Stimulated activated CD4-positive, alpha-beta T cell treated with anti-CD3 and anti-CD28 coated beads, Interleukin-4, amount 100 ng/mL, for 24 hours (primary cell): ENCODE data around the gene ABCG2.
A peak's percentile ranks its signal among the peaks of the same experiment; 100 is the strongest.

Experiments used
- DNase-seq: peaks from one replicate; pipeline ENCODE4 v3.0.0-alpha.2; 2020

ABCG2 gene

DNA sequence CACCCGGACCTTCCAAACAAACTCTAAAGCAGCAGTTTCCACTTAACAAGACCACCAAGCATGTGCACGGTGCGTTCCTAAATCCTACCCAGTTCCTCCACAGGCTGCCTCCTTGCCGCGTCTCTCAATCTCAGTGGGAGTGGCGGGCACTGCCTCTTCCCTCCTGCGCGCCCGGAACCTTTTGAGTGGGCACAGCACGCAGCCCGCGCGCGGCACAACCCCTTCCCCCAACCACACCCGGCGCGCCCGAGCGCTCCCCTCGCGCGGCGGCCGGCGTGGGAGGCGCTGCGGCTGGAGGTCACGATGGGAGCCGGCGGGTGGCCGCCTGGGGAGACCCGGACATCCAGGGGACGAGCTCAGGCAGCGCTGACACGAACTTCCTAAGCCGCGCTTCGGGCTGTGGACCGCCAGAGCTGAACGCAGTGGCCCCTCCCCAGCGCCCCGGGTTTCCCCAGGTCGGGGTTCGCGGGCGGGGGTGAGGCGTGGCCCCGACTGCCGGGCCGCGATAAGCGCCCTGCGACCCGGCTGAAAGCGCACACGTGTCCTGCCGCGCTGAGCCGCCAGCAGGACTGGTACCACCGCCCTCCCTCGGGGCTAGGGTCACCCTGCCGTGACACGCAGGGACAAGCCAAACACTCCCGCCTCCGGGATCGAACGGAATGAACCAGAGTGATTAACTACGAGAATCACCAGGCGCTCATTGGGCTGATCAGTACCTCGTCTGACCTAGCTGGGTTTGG, at the start of gene ABCG2:
Gene ABCG2 (minus strand): TSS at position 151 of the 740 bp plus-strand sequence. CDS start 18,644 bp downstream, outside the sequence.
- DNase-seq = peak; percentile 48

DNA sequence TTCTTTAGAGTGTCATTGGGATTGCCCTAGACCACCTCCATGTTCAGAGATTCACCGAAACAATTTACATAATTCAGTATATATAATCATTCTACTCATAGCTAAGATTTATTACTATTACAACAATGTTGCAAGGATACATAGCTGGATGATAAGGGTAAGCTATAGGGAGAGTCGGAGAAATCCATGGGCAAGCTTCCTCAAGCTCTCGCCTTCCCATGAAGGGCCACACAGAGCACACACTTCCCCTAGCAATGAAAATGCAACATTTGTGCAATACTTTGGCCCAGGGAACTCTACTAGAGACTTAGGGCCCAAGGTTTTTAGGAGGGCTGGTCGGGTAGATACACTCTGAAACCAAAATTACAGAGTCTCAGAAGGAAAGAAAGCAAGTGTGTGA, 49.7 kb upstream of the ABCG2 start:
- DNase-seq = no peak

DNA sequence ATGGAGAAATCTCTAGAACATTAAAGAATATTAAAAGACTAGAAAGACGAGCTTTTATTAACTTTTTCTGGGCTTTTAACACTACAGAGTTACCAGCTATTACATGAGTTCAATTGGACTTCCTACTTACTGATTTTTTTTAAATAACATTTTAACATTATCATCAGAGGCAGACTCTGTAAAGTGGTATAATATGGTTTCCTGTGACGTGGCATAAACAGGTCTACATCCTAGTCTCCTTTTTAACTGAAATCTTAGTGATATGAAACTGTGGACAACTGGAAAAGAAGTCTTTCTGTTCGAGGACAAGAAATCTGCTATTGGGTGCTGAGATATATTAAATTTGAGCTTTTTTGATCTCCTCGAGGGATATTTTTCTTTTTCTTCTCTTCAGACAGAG, 48.7 kb upstream of the ABCG2 start:
- no peak for DNase-seq

DNA sequence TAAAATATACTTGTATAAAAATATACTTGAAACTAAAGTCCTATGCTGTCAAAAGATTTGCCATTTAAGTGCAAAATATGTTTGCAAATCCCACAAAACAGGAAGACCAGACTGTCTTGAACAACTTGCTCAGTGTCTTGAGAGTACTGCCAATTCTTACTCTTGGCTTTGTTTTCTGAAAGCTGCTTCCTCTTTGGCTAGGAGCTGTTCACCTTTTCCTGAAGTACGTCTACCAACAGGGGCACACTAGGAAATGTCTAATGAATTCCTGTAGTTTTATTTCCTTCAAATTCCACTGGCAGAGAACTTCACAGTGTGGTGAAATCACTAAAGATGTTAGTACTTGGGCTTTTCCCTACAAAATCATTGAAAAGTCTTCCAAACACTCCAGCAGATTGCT, 46.4 kb upstream of the ABCG2 start:
- DNase-seq = no peak

- no peak for DNase-seq
These were observed 44.0 kb upstream of the ABCG2 start for GRCh38 chr4:88202443-88202842.

DNA sequence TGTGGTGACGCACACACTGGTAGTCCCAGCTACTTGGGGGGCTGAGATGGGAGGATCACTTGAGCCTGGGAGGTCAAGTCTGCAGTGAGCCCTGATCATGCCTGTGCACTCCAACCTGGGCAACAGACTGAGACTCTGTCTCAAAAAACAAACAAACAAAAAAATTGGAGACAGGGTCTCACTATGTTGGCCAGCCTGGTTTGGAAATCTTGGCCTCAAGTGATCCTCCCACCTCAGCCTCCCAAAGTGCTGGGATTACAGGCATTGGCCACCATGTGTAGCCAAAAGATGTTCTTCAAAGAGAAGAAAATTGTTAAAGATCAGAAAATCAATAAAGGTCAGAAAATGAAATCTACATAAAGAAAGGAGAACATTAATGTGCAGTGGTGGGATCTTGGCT, 41.7 kb upstream of the ABCG2 start:
- DNase-seq = no peak

- no peak for DNase-seq
These were observed 38.2 kb upstream of the ABCG2 start for GRCh38 chr4:88196523-88197185.

- no peak for DNase-seq
These were observed 37.5 kb upstream of the ABCG2 start for GRCh38 chr4:88196013-88196365.

GRCh38 chr4:88195328-88196012, 37.0 kb upstream of the ABCG2 start:
- DNase-seq = no peak

GRCh38 chr4:88191404-88191803, 33.0 kb upstream of the ABCG2 start:
- DNase-seq = no peak

DNA sequence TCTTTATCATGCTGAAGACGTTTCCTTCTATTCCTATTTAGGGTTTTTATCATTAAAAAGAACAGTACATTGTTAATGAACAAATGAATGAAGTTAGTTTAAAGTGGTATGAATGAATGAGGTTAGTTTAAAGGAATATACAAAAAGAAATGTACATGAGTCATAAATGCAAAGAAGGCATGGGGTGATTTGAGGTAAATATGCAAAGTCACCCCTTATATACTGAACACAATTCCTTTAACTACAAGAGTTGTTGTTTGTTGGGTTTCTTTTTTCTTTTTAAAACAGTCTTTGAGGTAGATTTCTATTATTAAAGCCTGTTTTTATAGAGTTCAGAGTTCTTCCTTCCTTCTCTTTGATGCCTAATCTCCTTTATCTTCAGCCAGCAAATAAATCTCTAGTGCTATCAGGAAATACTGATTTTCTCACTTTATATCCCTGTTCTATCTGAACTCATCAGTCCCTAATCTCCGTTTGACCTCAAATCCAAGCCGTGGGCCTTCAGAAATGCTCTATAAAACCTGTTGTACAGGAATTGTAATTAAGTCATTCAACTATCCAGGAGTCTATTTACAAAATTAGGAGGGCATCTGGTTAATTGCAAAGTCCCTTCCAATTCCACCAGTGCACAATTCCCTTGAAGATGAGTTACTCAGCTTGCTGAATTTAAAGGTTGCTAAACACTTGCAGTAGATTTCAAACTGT, 31.6 kb upstream of the ABCG2 start:
- DNase-seq = no peak

DNA sequence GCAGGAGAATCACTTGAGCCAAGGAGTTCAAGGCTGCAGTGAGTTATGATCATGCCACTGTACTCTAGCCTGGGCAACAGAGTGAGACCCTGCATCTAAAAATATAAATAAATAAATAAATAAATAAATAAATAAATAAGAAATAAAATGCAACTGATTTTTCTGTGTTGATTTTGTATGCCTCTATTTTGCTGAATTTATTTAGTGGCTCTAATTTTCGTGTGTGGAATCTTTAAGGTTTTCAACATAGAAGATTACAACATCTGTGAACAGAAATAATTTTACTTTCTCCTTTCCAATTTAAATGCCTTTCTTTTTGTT, 30.9 kb upstream of the ABCG2 start:
- no peak for DNase-seq

GRCh38 chr4:88188738-88189417, 30.4 kb upstream of the ABCG2 start:
- no peak for DNase-seq

- no peak for DNase-seq
These were observed 29.3 kb upstream of the ABCG2 start for GRCh38 chr4:88187766-88188165.

DNA sequence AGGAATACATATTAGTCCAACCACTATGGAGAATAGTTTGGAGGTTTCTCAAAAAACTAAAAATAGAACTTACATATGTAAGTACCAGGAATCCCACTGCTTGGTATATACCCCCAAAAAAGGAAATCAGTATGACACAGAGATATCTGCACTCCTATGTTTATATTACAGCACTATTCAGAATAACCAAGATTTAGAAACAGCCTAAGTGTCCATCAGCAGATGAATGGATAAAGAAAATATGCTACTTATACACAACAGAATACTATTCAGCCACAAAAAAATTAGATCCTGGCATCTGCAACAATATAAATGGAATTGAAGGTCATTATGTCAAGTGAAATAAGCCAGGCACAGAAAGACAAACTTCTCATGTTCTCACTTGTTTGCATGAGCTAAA, 27.5 kb upstream of the ABCG2 start:
- DNase-seq = no peak

DNA sequence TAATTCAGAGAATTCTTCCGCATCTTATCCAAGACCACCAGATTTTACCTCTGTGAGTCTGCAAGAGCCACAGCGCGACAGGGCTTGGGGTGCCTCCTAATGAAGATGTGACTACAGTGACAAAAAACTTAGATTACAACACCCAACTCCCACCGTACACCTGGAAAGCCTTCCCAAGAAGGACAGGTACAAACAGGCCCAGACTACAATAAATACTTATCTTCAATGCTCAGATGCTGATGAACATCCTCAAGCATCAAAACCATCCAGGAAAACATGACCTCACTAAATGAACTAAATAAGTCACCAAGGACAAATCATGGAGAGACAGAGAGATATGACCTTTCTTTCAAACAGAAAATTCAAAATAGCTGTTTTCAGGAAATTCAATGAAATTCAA, 20.8 kb upstream of the ABCG2 start:
- no peak for DNase-seq

- DNase-seq = no peak
These were observed 20.3 kb upstream of the ABCG2 start for GRCh38 chr4:88178626-88179231.

GRCh38 chr4:88177983-88178625, 19.7 kb upstream of the ABCG2 start:
- DNase-seq = no peak

DNA sequence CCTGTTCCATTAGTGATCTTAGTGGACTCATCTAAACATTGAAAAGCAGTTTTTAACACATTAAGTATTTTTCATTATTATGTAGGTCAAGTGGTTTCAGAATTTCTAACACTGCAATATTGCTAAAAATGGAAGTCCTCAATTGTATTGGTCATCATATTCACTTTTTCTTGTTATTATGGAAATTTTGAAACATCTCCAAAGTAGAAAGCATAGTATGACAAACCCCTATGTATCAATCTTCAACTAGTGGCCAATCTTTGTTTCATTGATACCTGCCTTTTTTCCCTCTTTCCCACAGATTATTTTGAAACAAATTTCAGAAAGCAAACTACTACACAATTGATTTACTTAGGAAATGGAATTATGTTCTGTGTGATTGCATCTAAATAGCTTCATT, 14.5 kb upstream of the ABCG2 start:
- DNase-seq = no peak

DNA sequence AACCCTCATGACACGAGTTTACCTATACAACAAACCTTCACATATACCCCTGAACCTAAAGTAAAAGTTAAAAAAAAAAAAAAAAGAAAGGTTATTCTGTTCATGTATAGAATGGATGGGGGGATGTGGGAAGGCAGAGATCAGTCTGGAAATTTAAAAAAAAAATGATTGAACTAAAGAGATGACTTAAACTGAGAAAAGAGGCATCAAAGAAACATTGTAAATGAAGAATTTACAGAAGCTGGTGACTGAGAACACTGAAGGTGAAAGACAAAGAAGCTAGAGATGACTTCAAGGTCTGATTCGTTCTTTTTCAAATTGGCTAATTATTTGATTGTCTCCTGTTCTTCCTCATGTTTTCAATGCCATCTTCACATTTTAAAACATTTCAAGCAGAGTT, 12.8 kb upstream of the ABCG2 start:
- no peak for DNase-seq

- DNase-seq = no peak
These were observed 10.9 kb upstream of the ABCG2 start for GRCh38 chr4:88169298-88169697.

GRCh38 chr4:88166608-88167007, 8.2 kb upstream of the ABCG2 start:
- no peak for DNase-seq
